ENCODE results near the gene DSCAML1.

The DSCAML1 gene

DNA sequence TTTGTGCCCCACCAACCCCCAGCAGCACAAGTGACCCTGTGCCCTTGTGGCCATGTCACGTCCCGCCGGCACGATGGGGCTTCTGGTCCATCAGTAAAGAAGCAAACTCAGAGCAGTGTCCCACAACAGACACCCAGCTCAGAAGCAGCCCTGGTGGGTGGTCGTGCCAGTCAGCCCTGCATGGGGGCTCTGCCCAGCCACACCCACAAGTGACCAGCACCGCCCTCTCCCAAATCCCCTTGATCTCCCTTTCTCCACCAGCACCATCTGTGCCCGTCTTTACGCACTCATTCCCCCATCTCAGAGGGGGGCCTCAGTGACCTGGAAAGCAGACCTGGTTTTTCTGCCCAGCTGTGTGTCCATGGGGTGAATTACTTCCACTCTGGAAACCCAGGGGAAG lies 149.1 kb downstream of the DSCAML1 start:
- no peak for TF ChIP-seq CTCF (IDR thresholded peaks at IDR 0.05; ENCODE audit: insufficient read depth, low read length, missing control alignments)
- ChIA-PET CTCF (no interaction called here), POLR2A (no interaction called here)
- H3K4me3 ChIP-seq (ENCODE audit: low read depth, low read length): no peak overlapping the region
- no peak for DNase-seq (ENCODE audit: low read depth, low spot score)

- no peak for DNase-seq (ENCODE audit: low read depth, low spot score)
- no peak overlapping the region for H3K4me3 ChIP-seq (ENCODE audit: low read depth, low read length)
- TF ChIP-seq CTCF (IDR thresholded peaks at IDR 0.05; ENCODE audit: insufficient read depth, low read length, missing control alignments): no peak
- POLR2A ChIA-PET: no interaction called here
- CTCF ChIA-PET: no interaction called here
Measured at GRCh38 chr11:117647207-117647606, 149.8 kb downstream of the DSCAML1 start.

DNA sequence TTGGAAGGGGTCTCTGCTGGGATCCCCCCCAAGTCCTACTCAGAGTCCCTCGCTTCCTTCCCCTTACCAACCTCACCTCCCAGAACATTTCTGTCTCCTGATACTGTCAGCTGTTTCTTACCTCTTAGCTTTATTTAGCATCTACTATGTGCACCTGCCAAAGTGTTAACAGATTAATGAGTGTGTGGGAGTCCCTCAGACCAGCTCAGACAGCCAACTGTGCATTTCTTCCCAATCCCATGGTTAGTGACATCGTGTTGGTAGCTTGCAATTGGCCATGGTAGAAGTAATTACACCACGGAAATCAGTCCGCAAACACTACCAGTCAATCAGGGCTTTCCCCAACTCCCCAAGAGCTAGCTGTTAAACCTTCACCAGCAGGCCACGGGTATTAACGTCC lies 150.6 kb downstream of the DSCAML1 start:
- no peak for DNase-seq (ENCODE audit: low read depth, low spot score)
- TF ChIP-seq CTCF (IDR thresholded peaks at IDR 0.05; ENCODE audit: insufficient read depth, low read length, missing control alignments): no peak
- ChIA-PET CTCF (no interaction called here), POLR2A (no interaction called here)
- H3K4me3 ChIP-seq (ENCODE audit: low read depth, low read length): no peak overlapping the region

DNA sequence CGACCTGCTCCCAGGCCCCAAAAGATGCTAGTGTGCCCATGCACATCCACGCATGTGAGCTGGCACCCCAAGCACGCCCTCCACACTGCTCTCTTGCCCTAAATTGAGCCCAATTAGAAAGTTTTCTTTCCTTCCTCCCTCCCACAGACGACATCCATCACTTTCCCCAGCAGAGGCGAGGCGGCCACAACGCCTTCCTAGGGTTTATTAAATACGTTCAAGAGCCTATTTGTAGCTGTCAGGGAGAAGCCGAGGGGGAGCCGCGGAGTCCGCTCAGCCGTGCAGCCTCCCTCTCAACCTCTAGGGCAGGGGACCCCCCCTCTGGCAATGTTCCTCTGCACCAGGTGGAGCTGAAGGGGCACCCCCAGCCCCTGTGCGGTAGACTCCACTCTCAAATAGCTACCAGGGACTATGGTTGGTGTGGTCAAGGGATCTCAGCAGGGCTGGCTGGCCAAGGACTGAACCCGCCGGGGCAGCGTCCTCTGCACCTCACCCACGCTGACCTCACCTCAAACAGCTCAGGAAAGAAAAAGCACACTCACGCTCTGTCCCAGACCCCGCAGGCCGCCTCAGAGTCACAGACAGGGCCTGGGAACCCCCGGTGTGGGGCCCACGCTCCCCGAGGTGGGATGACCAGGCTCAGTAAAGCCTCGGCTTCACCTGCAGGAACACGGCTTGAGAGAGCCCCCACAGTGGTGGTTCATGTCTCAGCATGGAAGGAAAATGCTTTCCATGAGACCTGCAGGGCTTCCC lies 152.4 kb downstream of the DSCAML1 start:
- no peak for TF ChIP-seq CTCF (IDR thresholded peaks at IDR 0.05; ENCODE audit: insufficient read depth, low read length, missing control alignments)
- no peak for DNase-seq (ENCODE audit: low read depth, low spot score)
- ChIA-PET POLR2A (no interaction called here), CTCF (no interaction called here)
- H3K4me3 ChIP-seq (ENCODE audit: low read depth, low read length): no peak overlapping the region

DNA sequence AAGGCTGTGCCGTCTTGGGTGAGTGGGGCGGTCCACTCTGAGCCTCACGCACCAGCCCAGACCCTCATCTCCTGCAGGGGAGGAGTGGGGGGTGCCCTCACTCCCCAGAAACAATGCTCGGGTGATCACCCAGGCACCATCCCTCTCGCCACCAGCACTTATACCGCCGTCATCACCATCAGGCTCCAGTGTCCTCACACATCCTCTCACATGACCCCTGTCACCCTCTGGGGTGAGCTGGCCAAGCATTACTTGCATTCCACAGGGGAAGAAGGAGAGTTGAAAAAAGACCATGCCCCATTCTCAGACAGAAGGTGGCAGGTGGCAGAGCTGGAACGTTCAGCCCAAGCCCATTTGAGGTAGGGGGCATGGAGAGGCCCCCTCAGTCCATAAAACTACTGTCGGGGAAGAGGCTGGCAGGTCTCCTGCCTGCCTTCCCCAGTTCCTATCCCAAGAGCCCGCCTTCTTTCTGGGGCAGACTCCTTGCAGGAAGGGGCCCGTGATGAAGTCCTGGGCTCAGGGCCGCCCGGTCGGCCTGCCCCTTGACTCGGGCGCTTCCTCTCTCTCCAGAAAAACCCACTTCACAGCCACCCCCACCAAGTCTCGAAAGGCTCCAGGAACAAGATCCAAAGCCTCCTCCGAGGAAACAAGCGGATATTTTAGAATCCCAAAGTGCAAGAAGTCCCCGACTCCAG lies 153.3 kb downstream of the DSCAML1 start:
- POLR2A ChIA-PET: no interaction called here
- CTCF ChIA-PET: no interaction called here
- DNase-seq (ENCODE audit: low read depth, low spot score): no peak

More for the DNA sequence above, 153.3 kb downstream of the DSCAML1 start:
- no peak for TF ChIP-seq CTCF (IDR thresholded peaks at IDR 0.05; ENCODE audit: insufficient read depth, low read length, missing control alignments)
- no peak overlapping the region for H3K4me3 ChIP-seq (ENCODE audit: low read depth, low read length)
